HCT116 (cell line): Measurements from ENCODE around the gene RGP1.

Experiments used
- POLR2A ChIP-seq: IDR thresholded peaks from 2 replicates; pipeline ENCODE4 v1.7.0; 2011; ENCODE audit warnings: borderline replicate concordance; ENCODE audit not compliant: insufficient read depth, insufficient read length; ENCODE audit errors: extremely low read depth
- TF ChIP-seq, protein P1 (sequence below), 3 experiments: fragments of 200-600 bp in 1 of 3; sonication (generic) in 1 of 3; IDR thresholded peaks in 2 of 3; conservative IDR thresholded peaks in 1 of 3; 2 replicates each; pipeline ENCODE4 v1.5.1; 2012 to 2017; ENCODE audit warnings: low read depth in 2 of 3, low read length in 2 of 3, antibody characterized with exemption in 1 of 3, borderline replicate concordance in 1 of 3, control low read depth in 1 of 3, mild to moderate bottlenecking in 1 of 3, mixed read lengths in 1 of 3, mixed run types in 1 of 3, moderate library complexity in 1 of 3; ENCODE audit not compliant: insufficient read depth in 1 of 3
- TF ChIP-seq, protein P2 (sequence below): IDR thresholded peaks from 2 replicates; pipeline ENCODE4 v1.6.1; 2012; ENCODE audit warnings: low read depth

DNA sequence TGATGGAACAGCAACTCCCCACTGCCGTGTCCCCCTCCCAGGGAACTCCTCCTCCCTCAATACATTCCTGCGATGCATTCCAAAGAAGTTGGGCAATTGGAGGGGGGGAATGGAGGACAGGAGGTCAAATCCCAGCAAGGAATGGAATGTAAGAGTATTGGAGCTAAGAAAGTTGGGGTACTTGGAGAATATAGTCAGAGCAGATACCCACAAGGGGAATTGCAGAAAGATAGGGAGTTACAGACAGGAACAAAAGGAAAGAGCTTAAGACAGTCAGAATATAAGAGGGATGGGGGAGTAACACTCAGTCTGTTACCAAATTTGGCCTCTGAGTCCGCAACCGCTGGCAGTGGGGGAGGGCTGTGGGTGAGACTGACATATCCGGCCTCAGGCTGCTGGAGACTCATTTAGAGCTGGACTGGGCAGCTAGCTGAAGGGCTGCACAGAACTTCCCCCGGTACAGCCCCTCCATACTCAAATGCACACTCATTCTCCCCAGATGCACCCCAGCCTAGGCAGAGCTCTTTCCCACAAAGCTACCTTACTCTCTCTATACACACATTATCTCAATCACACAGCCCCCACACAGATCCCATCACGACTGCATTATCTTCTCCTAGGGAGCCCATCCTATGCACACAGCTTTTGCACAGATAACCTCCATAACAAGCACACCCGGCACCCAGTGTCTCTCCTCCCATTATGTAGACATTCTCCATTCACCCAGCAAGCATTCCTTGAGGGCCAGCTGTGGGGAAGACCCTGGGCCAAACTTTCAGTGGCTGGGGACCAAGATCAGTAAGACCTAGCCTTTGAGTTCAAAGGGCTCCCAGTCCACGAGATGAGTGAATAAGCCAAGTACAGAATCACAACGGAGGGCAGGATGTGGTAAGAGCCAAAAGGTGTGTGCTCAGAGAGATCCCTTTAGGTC, 20.8 kb upstream of the RGP1 start:
- TF ChIP-seq, protein P1, sequence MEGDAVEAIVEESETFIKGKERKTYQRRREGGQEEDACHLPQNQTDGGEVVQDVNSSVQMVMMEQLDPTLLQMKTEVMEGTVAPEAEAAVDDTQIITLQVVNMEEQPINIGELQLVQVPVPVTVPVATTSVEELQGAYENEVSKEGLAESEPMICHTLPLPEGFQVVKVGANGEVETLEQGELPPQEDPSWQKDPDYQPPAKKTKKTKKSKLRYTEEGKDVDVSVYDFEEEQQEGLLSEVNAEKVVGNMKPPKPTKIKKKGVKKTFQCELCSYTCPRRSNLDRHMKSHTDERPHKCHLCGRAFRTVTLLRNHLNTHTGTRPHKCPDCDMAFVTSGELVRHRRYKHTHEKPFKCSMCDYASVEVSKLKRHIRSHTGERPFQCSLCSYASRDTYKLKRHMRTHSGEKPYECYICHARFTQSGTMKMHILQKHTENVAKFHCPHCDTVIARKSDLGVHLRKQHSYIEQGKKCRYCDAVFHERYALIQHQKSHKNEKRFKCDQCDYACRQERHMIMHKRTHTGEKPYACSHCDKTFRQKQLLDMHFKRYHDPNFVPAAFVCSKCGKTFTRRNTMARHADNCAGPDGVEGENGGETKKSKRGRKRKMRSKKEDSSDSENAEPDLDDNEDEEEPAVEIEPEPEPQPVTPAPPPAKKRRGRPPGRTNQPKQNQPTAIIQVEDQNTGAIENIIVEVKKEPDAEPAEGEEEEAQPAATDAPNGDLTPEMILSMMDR (IDR thresholded peaks at IDR 0.05 in 2 of 3, conservative IDR thresholded peaks at IDR 0.05 in 1 of 3; ENCODE audit: borderline replicate concordance in 1 of 3, insufficient read depth in 1 of 3, low read depth in 2 of 3, low read length in 2 of 3) = no peak
- TF ChIP-seq POLR2A = no peak
- TF ChIP-seq, protein P2, sequence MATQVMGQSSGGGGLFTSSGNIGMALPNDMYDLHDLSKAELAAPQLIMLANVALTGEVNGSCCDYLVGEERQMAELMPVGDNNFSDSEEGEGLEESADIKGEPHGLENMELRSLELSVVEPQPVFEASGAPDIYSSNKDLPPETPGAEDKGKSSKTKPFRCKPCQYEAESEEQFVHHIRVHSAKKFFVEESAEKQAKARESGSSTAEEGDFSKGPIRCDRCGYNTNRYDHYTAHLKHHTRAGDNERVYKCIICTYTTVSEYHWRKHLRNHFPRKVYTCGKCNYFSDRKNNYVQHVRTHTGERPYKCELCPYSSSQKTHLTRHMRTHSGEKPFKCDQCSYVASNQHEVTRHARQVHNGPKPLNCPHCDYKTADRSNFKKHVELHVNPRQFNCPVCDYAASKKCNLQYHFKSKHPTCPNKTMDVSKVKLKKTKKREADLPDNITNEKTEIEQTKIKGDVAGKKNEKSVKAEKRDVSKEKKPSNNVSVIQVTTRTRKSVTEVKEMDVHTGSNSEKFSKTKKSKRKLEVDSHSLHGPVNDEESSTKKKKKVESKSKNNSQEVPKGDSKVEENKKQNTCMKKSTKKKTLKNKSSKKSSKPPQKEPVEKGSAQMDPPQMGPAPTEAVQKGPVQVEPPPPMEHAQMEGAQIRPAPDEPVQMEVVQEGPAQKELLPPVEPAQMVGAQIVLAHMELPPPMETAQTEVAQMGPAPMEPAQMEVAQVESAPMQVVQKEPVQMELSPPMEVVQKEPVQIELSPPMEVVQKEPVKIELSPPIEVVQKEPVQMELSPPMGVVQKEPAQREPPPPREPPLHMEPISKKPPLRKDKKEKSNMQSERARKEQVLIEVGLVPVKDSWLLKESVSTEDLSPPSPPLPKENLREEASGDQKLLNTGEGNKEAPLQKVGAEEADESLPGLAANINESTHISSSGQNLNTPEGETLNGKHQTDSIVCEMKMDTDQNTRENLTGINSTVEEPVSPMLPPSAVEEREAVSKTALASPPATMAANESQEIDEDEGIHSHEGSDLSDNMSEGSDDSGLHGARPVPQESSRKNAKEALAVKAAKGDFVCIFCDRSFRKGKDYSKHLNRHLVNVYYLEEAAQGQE = no peak
